PC-9 (cell line): ENCODE data around the gene UGT1A10. TPM values are rescaled to one million over a fixed set of nuclear protein-coding genes. Genes with fewer than 3 reads are reported as not detected.

ENCODE experiments used
- BruUV-seq: library from RNA; stranded (reverse); fragments of 400-500 nt; replicated peaks from 2 replicates; lab custom pipeline; 2021; lab: Mats Ljungman, UMichigan
- CTCF ChIA-PET: fragments of 300-600 bp; sonication (Branson Sonifier 250); formaldehyde crosslinking; loops from one replicate; lab custom pipeline; 2022; ENCODE audit warnings: antibody characterized with exemption; lab: Charles Lee
- POLR2A ChIA-PET: fragments of 300-600 bp; sonication (Branson Sonifier 250); formaldehyde crosslinking; loops from one replicate; lab custom pipeline; 2022; ENCODE audit warnings: antibody characterized with exemption; ENCODE audit not compliant: unreplicated experiment; lab: Charles Lee
- DNase-seq, 2 experiments: peaks; one replicate each; pipeline versions ENCODE4 v3.0.0 to v3.0.0-alpha.2; 2015 to 2022; ENCODE audit warnings: mixed read lengths in 1 of 2
- H2AFZ ChIP-seq: fragments of 200-600 bp; sonication (generic); 2 replicates; pipeline ENCODE4 v1.8.1; 2017; ENCODE audit warnings: antibody characterized with exemption
- H3F3A ChIP-seq: fragments of 200-600 bp; sonication (generic); 2 replicates; pipeline ENCODE4 v1.8.1; 2017; ENCODE audit warnings: antibody characterized with exemption, mild to moderate bottlenecking, low read depth; ENCODE audit not compliant: insufficient read depth
- H3K27ac ChIP-seq: fragments of 200-600 bp; sonication (generic); 2 replicates; pipeline ENCODE4 v1.6.1; 2016; ENCODE audit warnings: mixed run types
- H3K27me3 ChIP-seq: fragments of 200-600 bp; sonication (generic); 2 replicates; pipeline ENCODE4 v1.6.1; 2016; ENCODE audit warnings: low read depth, mixed run types; ENCODE audit not compliant: insufficient read depth
- H3K36me3 ChIP-seq: fragments of 200-600 bp; sonication (generic); 2 replicates; pipeline ENCODE4 v1.6.1; 2016; ENCODE audit warnings: low read depth, mixed run types
- H3K4me1 ChIP-seq: fragments of 200-600 bp; sonication (generic); replicated peaks from 2 replicates; pipeline ENCODE4 v1.6.1; 2016; ENCODE audit warnings: mixed run types; ENCODE audit not compliant: insufficient read depth
- H3K4me2 ChIP-seq: fragments of 200-600 bp; sonication (generic); 2 replicates; pipeline ENCODE4 v1.6.1; 2017; ENCODE audit warnings: mixed run types
- H3K4me3 ChIP-seq: fragments of 200-600 bp; sonication (generic); 2 replicates; pipeline ENCODE4 v1.6.1; 2016; ENCODE audit warnings: mixed run types
- H3K79me2 ChIP-seq: fragments of 200-600 bp; sonication (generic); 2 replicates; pipeline ENCODE4 v1.6.1; 2017; ENCODE audit warnings: low read depth, mixed run types
- H3K9me2 ChIP-seq: fragments of 200-600 bp; sonication (generic); 2 replicates; pipeline ENCODE4 v1.8.1; 2017; ENCODE audit warnings: mild to moderate bottlenecking; ENCODE audit not compliant: insufficient read depth
- H3K9me3 ChIP-seq: fragments of 200-600 bp; sonication (generic); 2 replicates; pipeline ENCODE4 v1.8.1; 2016; ENCODE audit warnings: low read depth; ENCODE audit not compliant: insufficient read depth
- H4K20me1 ChIP-seq: fragments of 200-600 bp; sonication (generic); 2 replicates; pipeline ENCODE4 v1.8.1; 2017; ENCODE audit not compliant: insufficient read depth
- EZH2 ChIP-seq: fragments of 200-600 bp; sonication (generic); IDR thresholded peaks from 2 replicates; pipeline ENCODE4 v1.8.0; 2017; ENCODE audit warnings: antibody characterized with exemption, low read depth
- intact Hi-C: fragments of 100-400 bp; cut with micrococcal nuclease; formaldehyde crosslinking; loops from one replicate; pipeline ENCODE4 v1.10.0; 2022; ENCODE audit not compliant: unreplicated experiment
- total RNA-seq: library from RNA; stranded (reverse); gene quantifications from 2 replicates; pipeline ENCODE4 v1.2.3, GENCODE V29; 2021
- TF ChIP-seq, protein P1 (sequence below): fragments of 200-600 bp; sonication (generic); conservative IDR thresholded peaks from 2 replicates; pipeline ENCODE4 v1.6.1; 2017; ENCODE audit warnings: mixed run types, antibody characterized with exemption, mild to moderate bottlenecking, moderate library complexity

The UGT1A10 gene
- total RNA-seq, 1 experiment from 2014 or later: not detected

- ChIA-PET CTCF (no interaction called here), POLR2A (no interaction called here)
- Histone ChIP-seq H3K36me3 (no peaks in the 10 kb centered on the region), H3K4me2 (no peak overlapping the region), H3K4me3 (no peak overlapping the region), H3K4me1 (no peaks in the 10 kb centered on the region), H3K79me2 (no peaks in the 10 kb centered on the region), H3K9me2 (0 out of 2 replicates have a peak, but pooled peaks cover 3% of the 10 kb centered on the region), H3K27ac (no peak overlapping the region), H3K9me3 (peaks cover 10% of the 10 kb centered on the region; the same call in 1 of the 2 replicates), H2AFZ (no peak overlapping the region), H4K20me1 (no peaks in the 10 kb centered on the region), H3K27me3 (no peaks in the 10 kb centered on the region), H3F3A (no peaks in the 10 kb centered on the region)
- DNase-seq: no peak
- TF ChIP-seq, protein P1, sequence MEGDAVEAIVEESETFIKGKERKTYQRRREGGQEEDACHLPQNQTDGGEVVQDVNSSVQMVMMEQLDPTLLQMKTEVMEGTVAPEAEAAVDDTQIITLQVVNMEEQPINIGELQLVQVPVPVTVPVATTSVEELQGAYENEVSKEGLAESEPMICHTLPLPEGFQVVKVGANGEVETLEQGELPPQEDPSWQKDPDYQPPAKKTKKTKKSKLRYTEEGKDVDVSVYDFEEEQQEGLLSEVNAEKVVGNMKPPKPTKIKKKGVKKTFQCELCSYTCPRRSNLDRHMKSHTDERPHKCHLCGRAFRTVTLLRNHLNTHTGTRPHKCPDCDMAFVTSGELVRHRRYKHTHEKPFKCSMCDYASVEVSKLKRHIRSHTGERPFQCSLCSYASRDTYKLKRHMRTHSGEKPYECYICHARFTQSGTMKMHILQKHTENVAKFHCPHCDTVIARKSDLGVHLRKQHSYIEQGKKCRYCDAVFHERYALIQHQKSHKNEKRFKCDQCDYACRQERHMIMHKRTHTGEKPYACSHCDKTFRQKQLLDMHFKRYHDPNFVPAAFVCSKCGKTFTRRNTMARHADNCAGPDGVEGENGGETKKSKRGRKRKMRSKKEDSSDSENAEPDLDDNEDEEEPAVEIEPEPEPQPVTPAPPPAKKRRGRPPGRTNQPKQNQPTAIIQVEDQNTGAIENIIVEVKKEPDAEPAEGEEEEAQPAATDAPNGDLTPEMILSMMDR: no peak
- no peak for TF ChIP-seq EZH2
- BruUV-seq: no TSS peak
- intact Hi-C loops: no loop called here
Measured at GRCh38 chr2:233627331-233628025, 8.8 kb upstream of the UGT1A10 start.

DNA sequence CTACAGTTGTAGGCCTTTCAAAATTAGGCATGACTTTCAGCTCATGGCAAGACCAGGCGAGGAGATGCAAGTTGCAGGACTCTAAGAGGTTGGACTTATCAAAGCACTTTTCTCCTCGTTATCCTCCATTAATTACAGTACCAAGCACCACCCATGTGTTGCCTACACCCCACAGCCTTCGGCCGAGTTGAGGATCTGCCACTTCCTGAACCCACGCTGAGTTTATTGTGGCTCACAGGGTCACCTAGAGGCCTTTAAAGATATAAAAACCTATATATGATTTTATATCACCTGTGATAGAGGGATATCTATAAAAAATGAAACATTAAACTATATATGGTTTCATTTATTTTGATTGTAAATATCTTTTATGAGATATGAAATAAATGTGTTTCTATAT is 2.6 kb downstream of the UGT1A10 start:
- intact Hi-C loops: no loop called here
- no peak for DNase-seq
- Histone ChIP-seq H4K20me1 (no peaks in the 10 kb centered on the region), H3K4me2 (no peak overlapping the region), H3F3A (peaks cover 9% of the 10 kb centered on the region), H2AFZ (no peak overlapping the region), H3K9me3 (peaks cover 6% of the 10 kb centered on the region; the same call in 1 of the 2 replicates), H3K79me2 (no peaks in the 10 kb centered on the region), H3K4me3 (no peak overlapping the region), H3K27me3 (no peaks in the 10 kb centered on the region), H3K4me1 (peaks cover 13% of the 10 kb centered on the region; the same call in 1 of the 2 replicates), H3K27ac (no peak overlapping the region), H3K36me3 (no peaks in the 10 kb centered on the region), H3K9me2 (no peaks in the 10 kb centered on the region)
- BruUV-seq: no TSS peak
- no peak for TF ChIP-seq EZH2
- TF ChIP-seq, protein P1: no peak
- CTCF ChIA-PET: no interaction called here
- POLR2A ChIA-PET: no interaction called here

GRCh38 chr2:233639860-233640259 is 3.6 kb downstream of the UGT1A10 start:
- Histone ChIP-seq H3K79me2 (no peaks in the 10 kb centered on the region), H3K9me3 (peaks cover 9% of the 10 kb centered on the region), H3K36me3 (no peaks in the 10 kb centered on the region), H3K4me3 (no peak overlapping the region), H3K27me3 (no peaks in the 10 kb centered on the region), H2AFZ (no peak overlapping the region), H3K4me1 (peaks cover 13% of the 10 kb centered on the region; the same call in 1 of the 2 replicates), H4K20me1 (no peaks in the 10 kb centered on the region), H3K27ac (no peak overlapping the region), H3K4me2 (no peak overlapping the region), H3K9me2 (no peaks in the 10 kb centered on the region), H3F3A (peaks cover 9% of the 10 kb centered on the region)
- no TSS peak for BruUV-seq
- no peak for DNase-seq
- CTCF ChIA-PET: no interaction called here
- TF ChIP-seq EZH2: no peak
- TF ChIP-seq, protein P1: no peak
- POLR2A ChIA-PET: no interaction called here
- intact Hi-C loops: no loop called here
